HL-60 (cell line): ENCODE data around the gene CASP5.
A peak's percentile ranks its signal among the peaks of the same experiment; 100 is the strongest.
"Not testable (repeated sequence)": the region's sequence is repeated elsewhere in the genome, so short reads cannot be mapped to it uniquely, and the experiment has no call there.

Experiments
- DNase-seq, 2 experiments: peaks; one replicate each; pipeline ENCODE4 v3.0.0-alpha.2; 2010 to 2020; ENCODE audit warnings: low read depth in 1 of 2, low spot score in 1 of 2
- H3K27ac ChIP-seq: fragments of 250-450 bp; sonication (Bioruptor Pico); replicated peaks from 2 replicates; pipeline ENCODE4 v1.5.1; 2020; ENCODE audit warnings: mild to moderate bottlenecking, moderate library complexity
- H3K27me3 ChIP-seq: fragments of 250-450 bp; sonication (Bioruptor Pico); 2 replicates; pipeline ENCODE4 v1.5.1; 2021; ENCODE audit warnings: mild to moderate bottlenecking, moderate library complexity; ENCODE audit not compliant: insufficient read depth, poor library complexity, severe bottlenecking
- H3K4me3 ChIP-seq: replicated peaks from 2 replicates; pipeline ENCODE4 v1.5.1; 2011; ENCODE audit warnings: mild to moderate bottlenecking, control low read depth, low read length; ENCODE audit not compliant: insufficient read depth
- CTCF ChIP-seq: IDR thresholded peaks from one replicate; pipeline ENCODE4 v1.5.1; 2011; ENCODE audit warnings: low read length, control low read depth, inconsistent platforms; ENCODE audit not compliant: insufficient read depth
- GABPA ChIP-seq: IDR thresholded peaks from 2 replicates; pipeline ENCODE4 v1.6.1; 2012; ENCODE audit warnings: low read depth
- POLR2AphosphoS5 ChIP-seq: IDR thresholded peaks from 2 replicates; pipeline ENCODE4 v1.6.1; 2012; ENCODE audit warnings: low read depth
- REST ChIP-seq: IDR thresholded peaks from 2 replicates; pipeline ENCODE4 v1.6.1; 2012; ENCODE audit warnings: low read depth; ENCODE audit not compliant: insufficient replicate concordance
- SPI1 ChIP-seq: IDR thresholded peaks from 2 replicates; pipeline ENCODE4 v1.6.1; 2012; ENCODE audit warnings: low read depth, mild to moderate bottlenecking, borderline replicate concordance

CASP5 gene

GRCh38 chr11:105034813-105035620 is 12.0 kb upstream of the CASP5 start, which contains the start of gene CASP1:
CASP1 (minus strand) TSS chr11:105035144; CDS start chr11:105035113, 31 bp downstream.
- Histone ChIP-seq H3K27me3 (no peaks in the 10 kb centered on the region), H3K4me3 (peak within 1 kb of the TSS; percentile 44), H3K27ac (peak within 1 kb of the TSS; percentile 85)
- TF ChIP-seq GABPA, result no peak
- TF ChIP-seq CTCF, result no peak
- peak; percentile 45; the same call in 1 of the 2 replicates for TF ChIP-seq SPI1
- no peak for TF ChIP-seq REST
- TF ChIP-seq POLR2AphosphoS5, result 0 out of 2 replicates have a peak, but pooled peaks have one; percentile 40
- DNase-seq, result peak; percentile 63 to 76

GRCh38 chr11:105034388-105034787 is 11.4 kb upstream of the CASP5 start:
- not testable (repeated sequence) for H3K27me3 ChIP-seq, DNase-seq
- H3K27ac ChIP-seq, result peak overlapping the region; percentile 85
- H3K4me3 ChIP-seq, result peak overlapping the region; percentile 44

- H3K27me3 ChIP-seq, result no peaks in the 10 kb centered on the region
- H3K4me3 ChIP-seq, result peak overlapping the region; percentile 44
- H3K27ac ChIP-seq, result no peak overlapping the region; the same call in 1 of the 2 replicates
- TF ChIP-seq POLR2AphosphoS5, result no peak
- no peak for TF ChIP-seq REST
- TF ChIP-seq GABPA, result no peak
- DNase-seq, result no peak
Observed at GRCh38 chr11:105033781-105034180, 10.8 kb upstream of the CASP5 start.

- no peak for DNase-seq
- Histone ChIP-seq H3K4me3 (peak overlapping the region; percentile 44), H3K27ac (peak overlapping the region; percentile 34), H3K27me3 (no peaks in the 10 kb centered on the region)
- TF ChIP-seq CTCF, result no peak
- no peak for TF ChIP-seq SPI1
- TF ChIP-seq REST, result no peak
- no peak for TF ChIP-seq GABPA
- TF ChIP-seq POLR2AphosphoS5, result no peak
Observed at GRCh38 chr11:105033343-105033742, 10.4 kb upstream of the CASP5 start.
